H1 (cell line): ENCODE results near the gene BARX1. TPM values are rescaled to one million over a fixed set of nuclear protein-coding genes. Genes with fewer than 3 reads are reported as not detected.

Experiments
- CTBP2 ChIP-seq: IDR thresholded peaks from 2 replicates; pipeline ENCODE4 v1.7.0; 2011; ENCODE audit warnings: borderline replicate concordance, mild to moderate bottlenecking, moderate library complexity, mixed read lengths, low read length; ENCODE audit not compliant: insufficient read depth, insufficient read length
- TAF1 ChIP-seq: IDR thresholded peaks from 2 replicates; pipeline ENCODE4 v1.6.1; 2011; ENCODE audit warnings: mild to moderate bottlenecking, low read depth, low read length
- YY1 ChIP-seq: IDR thresholded peaks from 2 replicates; pipeline ENCODE4 v1.6.1; 2011; ENCODE audit warnings: low read depth, mild to moderate bottlenecking, low read length
- polyA plus RNA-seq, 7 experiments: library from polyadenylated mRNA; depleted of rRNA in 3 of 7; stranded (reverse) in 5 of 7; unstranded in 2 of 7; fragments of >200 nt in 5 of 7; fragments of 200-250 nt in 2 of 7; gene quantifications; 1 replicate in 5 of 7; 2 replicates in 1 of 7; 4 replicates in 1 of 7; pipeline versions ENCODE4 v1.2.1 to v1.2.3, GENCODE V29; 2011 to 2013; ENCODE audit warnings: missing spikeins in 2 of 7, mixed read lengths in 2 of 7
- total RNA-seq: library from RNA; stranded (reverse); fragmentation: NEBNext Ultra II Directional; extraction: Animal tissue kit (Norgen Biotek cat#: 25700); gene quantifications from 2 replicates; pipeline ENCODE4 v1.2.1, GENCODE V29; 2021

Gene BARX1
- total and polyA plus RNA-seq, 2 of the 8 experiments (the other 6 are each of a cell fraction or from before 2014, with no cell fraction given) = 0.79 to 2.6 TPM

GRCh38 chr9:93958121-93958818, 3.1 kb upstream of the BARX1 start (continued):
- TF ChIP-seq CTBP2 (peak; percentile 7), YY1 (no peak), TAF1 (no peak)
